PC-3 (cell line): ENCODE data around the gene MARK3.

Experiments used
- CTCF ChIP-seq: fragments of 300-600 bp; sonication (generic); conservative IDR thresholded peaks from 2 replicates; pipeline ENCODE4 v1.5.1; 2017; ENCODE audit warnings: antibody characterized with exemption, low read depth, mild to moderate bottlenecking, low read length
- EZH2phosphoT487 ChIP-seq: fragments of 300-600 bp; sonication (generic); IDR thresholded peaks from 2 replicates; pipeline ENCODE4 v1.6.1; 2018; ENCODE audit warnings: mild to moderate bottlenecking, antibody characterized with exemption, low read length, borderline replicate concordance

- TF ChIP-seq CTCF (no peak), EZH2phosphoT487 (no peak)
Observed at GRCh38 chr14:103377522-103378037, 7.6 kb upstream of the MARK3 start.
